ENCODE results near the gene FNDC8. TPM values are rescaled to one million over a fixed set of nuclear protein-coding genes. Genes with fewer than 3 reads are reported as not detected.

FNDC8 gene
- total RNA-seq, 1 donor from 2014 or later, result not detected

Other genes starting within 250 kb of the FNDC8 start
- gene CCT6B, start 160.2 kb upstream of the FNDC8 start, total RNA-seq, result 0.51 and 0.79 TPM in 2 replicates
- 15.3 and 16.9 TPM in 2 replicates for gene ZNF830, start 160.1 kb upstream of the FNDC8 start, total RNA-seq
- 39.5 and 44.8 TPM in 2 replicates for gene LIG3, start 141.1 kb upstream of the FNDC8 start, total RNA-seq
- 8.4 and 20.1 TPM in 2 replicates for gene RFFL, start 57.9 kb upstream of the FNDC8 start, total RNA-seq
- gene RAD51D, start 1.8 kb upstream of the FNDC8 start, total RNA-seq, result 1.4 and 2.4 TPM in 2 replicates
- 10.2 and 32.4 TPM in 2 replicates for gene NLE1, start 20.7 kb downstream of the FNDC8 start, total RNA-seq
- gene UNC45B, start 26.2 kb downstream of the FNDC8 start, total RNA-seq, result not detected in 2 replicates
- gene SLC35G3, start 72.8 kb downstream of the FNDC8 start, total RNA-seq, result not detected in 2 replicates
- 104 and 112 TPM in 2 replicates for gene SLFN5, start 121.5 kb downstream of the FNDC8 start, total RNA-seq

Measured in bronchial epithelial cell (primary cell).